ENCODE results near the gene ANKRD28. TPM values are rescaled to one million over a fixed set of nuclear protein-coding genes. Genes with fewer than 3 reads are reported as not detected.
"Not testable (repeated sequence)": the region's sequence is repeated elsewhere in the genome, so short reads cannot be mapped to it uniquely, and the experiment has no call there.

The ANKRD28 gene
- 10 to 100 TPM; 20.0 to 86.8 (median 37.6) TPM for total RNA-seq

DNA sequence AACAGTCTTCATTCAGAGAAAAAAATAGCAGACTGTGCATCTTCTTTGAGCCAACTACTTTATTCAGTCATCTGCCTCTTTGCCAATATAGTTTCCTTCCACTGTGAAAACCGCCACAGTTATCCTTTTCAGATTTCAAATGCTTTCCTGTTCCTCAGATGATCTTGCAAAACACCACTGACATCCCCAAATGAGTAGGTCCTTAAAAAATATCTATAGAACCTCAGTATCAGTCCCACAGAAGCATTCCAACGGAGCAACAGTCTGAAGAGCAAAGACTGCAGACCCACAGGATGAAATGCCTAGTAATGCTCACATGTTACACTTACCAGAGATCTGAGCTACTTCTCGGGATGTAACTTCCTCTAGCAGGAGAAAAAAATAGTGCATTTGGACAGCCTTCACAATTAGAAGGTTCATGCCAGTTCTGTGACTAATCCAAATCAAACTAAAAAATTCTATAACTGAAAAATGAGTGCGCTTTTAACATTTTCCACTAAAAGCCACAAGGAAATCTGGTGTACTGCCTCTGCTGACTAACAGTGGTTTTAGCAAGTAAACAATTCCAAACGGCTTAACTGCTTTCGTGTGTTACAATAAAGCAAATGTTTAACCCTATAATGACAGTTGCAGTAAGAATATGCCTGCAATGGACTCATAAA is at the start of gene ANKRD28:
TSS of gene ANKRD28 (minus strand) at position 338 of the 662 bp plus-strand sequence. CDS start 1,458 bp downstream, outside the sequence.
- H3K27ac ChIP-seq = peak within 1 kb of the TSS; percentile 85 to 95
- intact Hi-C loops (cut with DNase I; ENCODE audit: low total_unique reads) = no loop called here
- H3K27me3 ChIP-seq = no peaks in the 10 kb centered on the region
- no peaks in the 10 kb centered on the region for H3K36me3 ChIP-seq
- no peak for DNase-seq
- peaks cover 0 to 10% of the 10 kb centered on the region in 2 donors for H3K4me1 ChIP-seq
- H3K4me3 ChIP-seq = peak within 1 kb of the TSS; percentile 34 to 39
- H3K9me3 ChIP-seq = no peaks in the 10 kb centered on the region
- TF ChIP-seq, protein P1, sequence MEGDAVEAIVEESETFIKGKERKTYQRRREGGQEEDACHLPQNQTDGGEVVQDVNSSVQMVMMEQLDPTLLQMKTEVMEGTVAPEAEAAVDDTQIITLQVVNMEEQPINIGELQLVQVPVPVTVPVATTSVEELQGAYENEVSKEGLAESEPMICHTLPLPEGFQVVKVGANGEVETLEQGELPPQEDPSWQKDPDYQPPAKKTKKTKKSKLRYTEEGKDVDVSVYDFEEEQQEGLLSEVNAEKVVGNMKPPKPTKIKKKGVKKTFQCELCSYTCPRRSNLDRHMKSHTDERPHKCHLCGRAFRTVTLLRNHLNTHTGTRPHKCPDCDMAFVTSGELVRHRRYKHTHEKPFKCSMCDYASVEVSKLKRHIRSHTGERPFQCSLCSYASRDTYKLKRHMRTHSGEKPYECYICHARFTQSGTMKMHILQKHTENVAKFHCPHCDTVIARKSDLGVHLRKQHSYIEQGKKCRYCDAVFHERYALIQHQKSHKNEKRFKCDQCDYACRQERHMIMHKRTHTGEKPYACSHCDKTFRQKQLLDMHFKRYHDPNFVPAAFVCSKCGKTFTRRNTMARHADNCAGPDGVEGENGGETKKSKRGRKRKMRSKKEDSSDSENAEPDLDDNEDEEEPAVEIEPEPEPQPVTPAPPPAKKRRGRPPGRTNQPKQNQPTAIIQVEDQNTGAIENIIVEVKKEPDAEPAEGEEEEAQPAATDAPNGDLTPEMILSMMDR (IDR thresholded peaks at IDR 0.05) = peak in 3 of 4 experiments; percentile 26 to 45 (median 39)
- TF ChIP-seq POLR2A (IDR thresholded peaks at IDR 0.05) = peak; percentile 50 to 53

DNA sequence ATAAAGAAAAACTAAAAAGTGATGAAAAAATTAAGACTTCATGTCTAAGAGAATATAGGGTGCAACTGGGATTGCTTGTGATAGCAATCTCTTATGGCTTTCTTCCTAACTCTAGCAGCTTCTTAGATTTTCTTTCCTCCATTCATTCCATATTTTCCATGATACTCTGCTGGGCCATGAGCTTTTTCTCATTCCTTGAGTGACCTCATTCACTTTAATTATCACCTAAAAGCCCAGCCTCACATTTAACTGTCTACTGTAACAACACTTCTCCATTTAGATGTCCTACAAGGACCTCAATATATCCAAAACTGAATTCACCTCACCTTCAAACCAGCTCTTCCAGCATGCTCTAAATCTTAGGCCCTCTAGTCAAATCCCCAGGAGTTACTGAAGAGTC is 49.5 kb upstream of the ANKRD28 start:
- Histone ChIP-seq H3K27ac (no peak overlapping the region), H3K4me3 (no peak overlapping the region), H3K9me3 (no peaks in the 10 kb centered on the region), H3K4me1 (no peaks in the 10 kb centered on the region), H3K27me3 (no peaks in the 10 kb centered on the region), H3K36me3 (no peaks in the 10 kb centered on the region)
- TF ChIP-seq POLR2A (IDR thresholded peaks at IDR 0.05) = no peak
- TF ChIP-seq, protein P1 (IDR thresholded peaks at IDR 0.05) = no peak
- no peak for DNase-seq
- intact Hi-C loops (cut with DNase I; ENCODE audit: low total_unique reads) = no loop called here

DNA sequence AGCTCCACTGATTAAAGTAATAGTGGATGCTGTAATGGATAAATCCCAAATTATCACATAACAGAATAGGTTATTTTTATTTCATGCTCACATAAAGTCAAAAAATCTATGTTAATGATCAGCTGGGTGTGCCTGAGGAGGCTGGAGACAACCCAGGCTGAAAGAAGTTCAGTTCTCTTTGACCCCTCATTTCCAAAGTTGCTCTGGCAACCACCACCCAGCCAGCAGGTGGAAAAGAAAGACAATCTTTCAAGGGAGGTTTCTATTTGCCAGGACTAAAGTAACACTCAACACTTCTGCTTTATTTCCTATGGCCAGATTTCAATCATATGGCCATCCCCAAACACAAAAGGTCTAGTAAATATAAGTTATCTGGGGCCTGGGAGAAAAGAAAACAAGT is 48.8 kb upstream of the ANKRD28 start:
- Histone ChIP-seq H3K4me1 (no peaks in the 10 kb centered on the region), H3K4me3 (no peak overlapping the region), H3K27ac (no peak overlapping the region), H3K9me3 (no peaks in the 10 kb centered on the region), H3K36me3 (no peaks in the 10 kb centered on the region), H3K27me3 (no peaks in the 10 kb centered on the region)
- TF ChIP-seq, protein P1 (IDR thresholded peaks at IDR 0.05) = no peak
- DNase-seq = no peak
- intact Hi-C loops (cut with DNase I; ENCODE audit: low total_unique reads) = no loop called here

DNA sequence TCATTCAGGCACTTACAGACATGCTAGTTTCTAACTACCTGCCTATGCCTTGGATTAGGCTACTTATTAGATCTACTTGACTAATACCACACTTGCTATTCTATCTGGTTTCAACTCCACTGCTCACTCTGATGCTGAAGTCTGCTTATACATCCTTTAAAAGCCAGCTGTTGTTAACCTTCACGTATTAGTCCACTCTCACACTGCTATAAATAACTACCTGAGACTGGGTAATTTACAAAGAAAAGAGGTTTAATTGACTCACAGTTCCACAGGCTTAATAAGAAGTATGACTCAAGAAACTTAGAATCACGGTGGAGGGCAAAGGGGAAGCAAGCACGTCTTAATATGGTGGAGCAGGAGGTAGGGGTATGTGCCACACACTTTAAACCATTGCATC is 47.7 kb upstream of the ANKRD28 start:
- Histone ChIP-seq H3K4me3 (no peak overlapping the region), H3K36me3 (no peaks in the 10 kb centered on the region), H3K4me1 (no peaks in the 10 kb centered on the region), H3K27ac (no peak overlapping the region), H3K27me3 (no peaks in the 10 kb centered on the region), H3K9me3 (no peaks in the 10 kb centered on the region)
- intact Hi-C loops (cut with DNase I; ENCODE audit: low total_unique reads) = no loop called here
- TF ChIP-seq, protein P1 (IDR thresholded peaks at IDR 0.05) = no peak
- no peak for TF ChIP-seq POLR2A (IDR thresholded peaks at IDR 0.05)
- DNase-seq = no peak

DNA sequence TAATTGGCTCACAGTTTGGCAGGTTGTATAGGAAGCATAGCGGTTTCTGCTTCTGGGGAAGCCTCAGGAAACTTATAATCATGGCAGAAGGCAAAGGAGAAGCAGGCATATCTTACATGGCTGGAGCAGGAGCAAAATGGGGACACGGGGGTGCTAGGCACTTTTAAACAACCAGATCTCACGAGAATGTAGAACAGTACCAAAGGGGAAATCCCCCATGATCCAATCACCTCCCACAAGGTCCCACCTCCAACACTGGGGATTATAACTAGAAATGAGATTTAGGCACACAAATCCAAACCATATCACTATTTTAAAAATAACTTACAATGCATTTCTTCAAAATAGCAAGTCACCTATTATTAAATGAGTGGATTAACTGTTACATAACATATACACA is 47.1 kb upstream of the ANKRD28 start:
- Histone ChIP-seq H3K36me3 (no peaks in the 10 kb centered on the region), H3K27me3 (no peaks in the 10 kb centered on the region), H3K4me1 (no peaks in the 10 kb centered on the region), H3K4me3 (no peak overlapping the region), H3K9me3 (no peaks in the 10 kb centered on the region), H3K27ac (no peak overlapping the region)
- no peak for DNase-seq
- intact Hi-C loops (cut with DNase I; ENCODE audit: low total_unique reads) = no loop called here
- no peak for TF ChIP-seq POLR2A (IDR thresholded peaks at IDR 0.05)
- TF ChIP-seq, protein P1 (IDR thresholded peaks at IDR 0.05) = no peak

DNA sequence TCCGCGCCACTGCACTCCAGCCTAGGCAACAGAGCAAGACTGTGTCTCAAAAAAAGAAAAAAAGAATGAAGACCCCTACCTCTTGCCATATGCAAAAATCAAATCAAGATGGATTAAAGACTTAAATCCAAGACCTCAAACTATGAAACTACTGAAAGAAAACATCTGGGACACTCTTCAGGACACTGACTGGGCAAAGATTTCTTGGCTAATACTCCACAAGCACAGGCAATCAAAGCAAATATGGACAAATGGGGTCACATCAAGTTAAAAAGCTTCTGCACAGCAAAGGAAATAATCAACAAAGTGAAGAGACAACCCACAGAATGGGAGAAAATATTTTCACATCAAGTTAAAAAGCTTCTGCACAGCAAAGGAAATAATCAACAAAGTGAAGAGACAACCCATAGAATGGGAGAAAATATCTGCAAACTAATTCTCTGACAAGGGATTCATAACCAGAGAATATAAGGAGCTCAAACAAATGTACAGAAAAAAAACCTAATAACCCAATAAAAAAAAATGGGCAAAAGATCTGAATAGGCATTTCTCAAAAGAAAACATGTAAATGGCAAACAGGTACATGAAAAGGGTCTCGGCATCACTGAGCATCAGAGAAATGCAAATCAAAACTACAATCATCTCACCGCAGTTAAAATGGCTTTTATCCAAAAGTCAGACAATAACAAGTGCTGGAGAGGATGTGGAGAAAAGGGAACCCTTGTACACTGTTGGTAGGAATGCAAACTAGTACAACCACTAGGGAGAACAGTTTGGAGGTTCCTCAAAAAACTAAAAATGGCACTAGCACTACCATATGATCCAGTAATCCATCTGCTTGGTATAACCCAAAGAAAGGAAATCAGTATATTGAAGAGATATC is 43.6 kb upstream of the ANKRD28 start:
- H3K4me1 ChIP-seq; intact Hi-C loops (cut with DNase I; ENCODE audit: low total_unique reads); H3K9me3 ChIP-seq; H3K27me3 ChIP-seq; H3K36me3 ChIP-seq; H3K4me3 ChIP-seq; DNase-seq; H3K27ac ChIP-seq: not testable (repeated sequence)

Measured in uterus (tissue), 4 donors.